GOT3 (cell line): Measurements from ENCODE around the gene C8G.

Source experiments
- DNase-seq: peaks from one replicate; lab custom pipeline; 2025; ENCODE audit warnings: mixed read lengths; lab: John Stamatoyannopoulos, UW

The C8G gene

DNA sequence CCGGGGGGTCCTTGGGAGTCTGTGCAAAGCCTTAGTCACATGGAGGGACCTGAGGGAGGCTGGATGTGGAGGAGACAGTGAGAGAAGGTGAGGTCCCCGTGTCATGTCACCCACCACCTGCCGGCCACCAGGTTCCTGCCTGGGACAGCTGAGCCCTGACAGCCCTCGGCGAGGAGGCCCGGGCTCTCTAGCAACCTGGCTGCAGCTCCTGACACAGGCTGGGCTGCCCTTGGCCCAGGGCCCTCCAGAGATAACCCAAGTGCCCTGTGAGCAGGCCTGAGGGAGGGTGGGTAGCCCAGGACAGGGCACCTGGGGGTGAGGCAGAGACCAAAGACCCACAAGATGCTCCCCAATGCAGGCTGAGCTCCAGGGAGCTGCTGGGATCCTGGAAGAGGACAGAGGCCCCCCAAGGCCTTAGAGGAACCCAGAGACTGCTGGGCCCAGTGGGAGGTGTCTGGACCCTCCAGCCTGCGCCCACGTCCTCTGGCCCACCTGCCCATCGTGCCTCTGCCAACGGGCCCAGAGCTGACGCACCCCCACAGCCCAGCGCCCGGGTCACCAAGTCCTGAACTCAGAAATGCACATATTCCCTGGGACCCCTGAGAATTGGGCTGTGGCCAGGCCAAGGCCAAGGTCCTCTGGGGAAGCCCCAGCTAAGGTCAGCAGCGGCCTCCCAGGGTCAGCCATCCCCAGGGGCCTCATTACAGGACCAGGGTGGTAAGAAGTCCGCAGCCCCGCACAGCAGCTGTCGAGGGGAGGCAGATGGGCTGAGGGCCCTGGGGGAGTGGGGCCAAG lies 23.5 kb downstream of the C8G start:
- no peak for DNase-seq

DNA sequence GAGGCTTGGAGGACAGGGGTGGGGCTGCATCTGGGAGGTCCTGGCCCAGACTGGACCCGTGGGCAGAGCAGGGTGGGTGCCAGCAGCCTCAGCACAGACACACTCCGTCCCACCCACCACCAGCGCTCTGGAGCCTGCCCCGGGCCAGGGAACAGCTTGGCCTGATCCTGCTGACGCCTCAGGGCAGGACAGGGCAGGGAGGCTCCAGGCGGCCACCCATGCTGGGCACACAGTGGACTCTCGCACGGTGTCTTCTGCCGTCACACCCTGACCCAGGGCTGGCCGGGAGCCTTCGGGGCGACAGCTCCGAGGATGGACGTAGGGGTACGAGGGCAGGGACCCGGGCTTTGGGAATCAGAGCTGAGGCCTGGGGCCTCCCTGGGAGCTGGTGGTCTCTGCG lies 24.1 kb downstream of the C8G start:
- DNase-seq = no peak

DNA sequence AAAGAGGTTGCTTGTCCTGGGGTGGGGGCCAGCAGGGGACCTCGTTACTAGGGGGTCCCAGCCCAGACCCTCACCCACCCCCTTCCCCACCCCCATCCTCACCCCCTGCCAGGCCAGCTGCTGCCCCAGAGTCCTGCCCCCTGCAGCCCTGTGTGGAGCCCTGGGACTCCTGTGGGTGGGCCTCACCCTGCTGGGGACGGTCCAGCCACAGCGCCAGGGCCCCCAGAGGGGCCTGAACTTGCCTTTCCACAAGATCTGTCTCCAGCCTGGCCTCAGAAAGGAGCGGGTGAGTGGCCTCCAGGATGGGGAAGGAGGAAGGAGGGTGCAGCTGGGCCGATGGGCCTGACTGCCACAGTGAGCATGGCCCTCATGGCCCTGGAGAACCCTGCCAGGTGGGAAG lies 24.7 kb downstream of the C8G start:
- DNase-seq = no peak

DNA sequence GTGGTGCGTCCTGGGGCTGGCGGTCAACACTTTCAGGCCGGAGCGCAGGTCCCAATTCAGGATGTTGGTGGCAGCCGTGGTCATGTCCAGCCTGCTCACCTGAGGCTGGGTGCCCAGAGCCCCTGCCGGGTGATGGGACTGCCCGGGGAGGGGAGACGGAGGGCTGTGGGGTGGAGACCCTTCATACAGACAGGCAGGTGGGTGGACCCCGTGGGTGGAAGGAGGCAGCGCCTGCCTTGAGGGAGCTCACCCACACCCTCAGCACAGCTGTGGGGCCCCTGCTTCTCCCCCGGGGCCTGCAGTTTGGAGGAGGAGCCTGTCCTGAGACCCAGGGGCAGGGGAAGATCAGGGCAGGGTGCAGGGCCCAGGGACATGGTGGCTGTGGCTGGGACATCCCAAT lies 25.3 kb downstream of the C8G start:
- no peak for DNase-seq

DNA sequence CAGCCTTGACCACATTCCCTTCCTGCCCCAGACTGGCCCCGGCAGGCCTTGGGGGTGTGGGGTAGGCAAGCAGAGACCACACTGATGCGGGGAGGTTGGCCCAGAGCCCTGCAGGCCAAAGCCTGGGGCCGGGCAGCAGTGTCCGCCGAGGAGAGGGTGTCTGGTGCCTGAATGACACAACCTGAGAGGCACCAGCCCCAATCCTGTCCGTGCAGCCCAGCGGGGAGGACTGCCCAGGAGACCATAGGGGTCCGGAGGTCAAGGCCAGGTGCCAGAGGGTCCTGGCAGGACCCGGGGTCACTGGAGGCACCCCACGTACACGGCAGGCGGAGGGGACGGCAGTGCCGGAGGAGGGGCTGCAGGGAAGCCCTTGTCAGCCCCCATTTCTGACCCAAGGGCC lies 26.7 kb downstream of the C8G start:
- DNase-seq = no peak

DNA sequence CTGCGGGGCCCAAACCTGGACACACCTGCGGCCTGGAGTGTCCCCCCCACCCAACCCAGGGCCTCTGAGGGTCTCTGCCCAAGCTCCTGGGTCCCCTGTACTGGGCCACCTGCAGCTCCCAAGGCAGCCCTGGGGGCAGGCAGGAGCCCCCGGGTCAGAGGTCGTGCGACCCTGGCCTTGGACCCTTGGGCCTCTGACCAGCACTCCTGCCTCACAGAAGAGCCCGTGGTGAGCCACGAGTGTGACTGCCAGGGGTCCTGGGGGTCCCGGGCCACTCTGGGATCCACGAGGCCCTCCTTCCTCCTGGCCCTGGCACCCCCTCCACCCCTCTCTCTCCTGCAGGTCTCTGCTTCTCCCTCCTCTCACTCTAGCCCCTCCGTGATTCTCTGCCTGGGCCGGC lies 27.3 kb downstream of the C8G start:
- no peak for DNase-seq

DNA sequence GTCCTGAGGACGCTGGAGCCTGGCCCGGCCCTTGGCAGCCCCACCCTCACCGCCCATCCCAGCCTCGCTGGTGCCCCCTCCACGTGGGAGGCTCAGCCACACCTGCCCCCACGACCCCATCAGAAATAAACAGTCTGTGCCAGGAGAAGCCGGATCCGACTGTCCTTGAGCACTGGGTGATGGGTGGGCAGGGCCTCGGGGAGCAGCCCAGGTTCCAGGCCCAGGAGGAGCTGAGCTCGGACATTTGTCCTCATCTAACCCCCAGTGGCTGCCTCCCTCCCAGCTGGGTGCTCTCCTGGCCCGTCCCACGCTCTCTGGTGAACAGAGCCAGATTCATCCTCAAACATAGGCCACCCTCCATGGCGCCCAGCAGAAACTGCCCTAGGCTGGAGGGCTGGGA lies 27.7 kb downstream of the C8G start:
- no peak for DNase-seq

DNA sequence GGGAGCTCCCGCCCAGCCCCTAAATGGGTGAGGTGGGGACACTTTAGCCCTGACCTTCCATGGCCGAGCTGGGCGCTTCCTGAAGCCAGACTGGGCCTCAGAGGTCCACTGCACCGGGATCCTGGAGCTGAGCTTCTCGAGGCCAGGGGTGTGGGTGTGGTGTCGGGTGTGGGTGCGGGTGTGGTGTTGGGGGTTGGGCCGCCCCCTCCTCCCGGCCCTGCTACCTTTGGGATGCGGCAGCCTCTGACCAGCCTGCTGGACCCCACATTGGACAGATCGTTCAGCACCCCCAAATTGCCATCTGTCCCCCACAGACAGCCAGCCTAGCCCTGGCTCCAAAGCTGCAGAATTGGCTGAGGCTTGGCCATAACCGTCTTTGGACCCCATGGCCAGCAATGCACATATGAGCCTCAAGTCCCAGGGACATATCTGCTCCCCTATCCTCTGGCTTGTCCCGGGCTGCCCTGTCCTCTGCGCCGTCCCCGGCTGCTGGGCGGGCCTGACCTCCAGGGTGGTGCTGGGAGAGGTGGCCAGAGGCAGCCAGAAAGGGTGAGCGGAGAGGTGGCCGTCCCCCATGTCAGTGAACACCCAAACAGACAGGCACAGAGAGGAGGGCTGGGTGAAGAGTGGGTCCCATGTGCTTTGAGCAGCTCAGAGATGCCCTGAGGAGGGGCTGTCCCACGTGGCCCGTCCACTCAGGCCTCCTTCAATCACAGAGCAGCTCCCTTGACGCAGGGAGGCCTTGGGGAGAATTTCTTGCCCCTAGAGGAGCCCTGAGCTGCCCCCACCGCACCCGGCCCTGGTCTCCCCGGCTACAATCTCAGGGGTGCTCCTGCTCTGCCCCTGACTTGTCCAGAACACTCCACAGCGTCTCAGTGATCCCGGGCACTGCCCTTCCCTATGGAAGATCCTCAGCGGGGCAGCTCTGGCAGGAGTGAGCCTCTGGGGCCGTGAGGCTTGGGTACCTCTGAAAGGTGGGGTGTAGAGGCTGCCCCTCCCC lies 28.9 kb downstream of the C8G start:
- no peak for DNase-seq

DNA sequence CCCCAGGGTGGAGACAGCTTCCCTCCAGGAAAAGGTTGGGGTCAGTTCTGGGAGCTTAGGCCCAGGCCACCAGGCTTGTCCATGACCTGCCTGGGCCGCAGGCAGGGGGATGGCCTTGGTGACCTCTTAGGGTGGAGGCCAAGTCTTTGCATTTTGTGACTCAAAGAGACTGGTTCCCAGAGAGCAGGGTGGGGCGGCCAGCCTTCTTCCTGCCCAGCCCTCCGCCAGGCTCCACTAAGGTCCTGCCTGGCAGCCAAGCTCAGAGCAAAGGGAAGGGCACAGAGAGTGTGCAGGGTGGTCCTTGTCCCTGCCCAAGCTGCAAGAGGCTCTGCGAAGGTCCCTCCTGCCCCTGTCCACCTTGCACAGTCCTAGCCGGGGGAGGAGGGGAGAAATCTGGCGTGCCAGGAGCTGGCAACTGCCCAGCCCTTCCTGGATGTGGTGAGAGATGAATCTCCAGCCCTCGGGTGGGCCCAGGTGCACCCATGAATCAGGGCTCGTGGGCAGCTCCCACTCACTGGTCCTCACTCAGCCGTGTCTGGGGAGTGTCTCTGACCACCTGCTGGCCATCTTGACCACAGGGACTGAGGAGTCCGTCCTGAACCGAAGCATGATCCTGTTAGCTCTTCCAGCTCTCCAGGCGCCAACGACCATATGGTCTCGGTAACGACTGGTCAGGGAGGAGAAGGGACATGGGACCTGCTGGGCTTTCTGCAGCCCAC lies 29.9 kb downstream of the C8G start:
- no peak for DNase-seq

DNA sequence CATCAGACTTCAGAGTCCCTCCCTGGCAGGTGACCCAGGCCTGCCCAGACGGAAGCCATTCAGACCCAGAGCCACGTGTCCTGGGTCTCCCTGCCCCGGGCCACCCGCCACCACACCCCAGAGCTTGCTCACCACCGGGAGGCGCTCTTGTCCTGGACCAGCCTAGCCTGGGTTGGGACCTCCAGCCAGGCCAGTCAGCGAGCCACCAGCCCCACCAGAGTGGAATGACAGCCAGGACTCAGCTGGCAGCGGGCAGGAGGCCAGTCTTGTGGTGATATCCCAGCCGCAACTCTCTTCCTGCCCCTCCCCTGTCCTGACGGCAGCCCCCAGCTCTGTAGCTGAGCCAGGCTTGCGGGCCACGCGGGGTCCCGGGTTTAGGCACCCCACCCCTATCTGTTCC lies 30.6 kb downstream of the C8G start:
- DNase-seq = no peak

DNA sequence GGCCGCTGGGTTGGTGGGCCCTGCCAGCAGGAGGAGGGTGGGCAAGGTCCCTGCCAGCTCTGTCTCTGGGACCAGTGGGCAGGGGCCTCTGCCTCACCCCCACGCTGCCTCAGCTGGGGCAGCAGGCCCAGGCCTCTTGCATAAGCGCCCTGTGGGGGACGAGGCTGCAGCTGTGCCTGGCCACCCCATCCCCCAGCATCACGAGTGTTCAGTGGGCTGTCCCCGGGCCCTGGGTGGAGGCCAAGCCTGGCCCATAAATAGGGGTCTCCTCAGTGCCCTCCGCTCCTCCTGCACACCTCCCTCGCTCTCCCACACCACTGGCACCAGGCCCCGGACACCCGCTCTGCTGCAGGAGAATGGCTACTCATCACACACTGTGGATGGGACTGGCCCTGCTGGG lies 32.2 kb downstream of the C8G start, which contains the start of gene PTGDS:
PTGDS (plus strand) TSS at position 282 of the 400 bp plus-strand sequence; CDS start at position 357, 75 bp downstream.
- DNase-seq = no peak

DNA sequence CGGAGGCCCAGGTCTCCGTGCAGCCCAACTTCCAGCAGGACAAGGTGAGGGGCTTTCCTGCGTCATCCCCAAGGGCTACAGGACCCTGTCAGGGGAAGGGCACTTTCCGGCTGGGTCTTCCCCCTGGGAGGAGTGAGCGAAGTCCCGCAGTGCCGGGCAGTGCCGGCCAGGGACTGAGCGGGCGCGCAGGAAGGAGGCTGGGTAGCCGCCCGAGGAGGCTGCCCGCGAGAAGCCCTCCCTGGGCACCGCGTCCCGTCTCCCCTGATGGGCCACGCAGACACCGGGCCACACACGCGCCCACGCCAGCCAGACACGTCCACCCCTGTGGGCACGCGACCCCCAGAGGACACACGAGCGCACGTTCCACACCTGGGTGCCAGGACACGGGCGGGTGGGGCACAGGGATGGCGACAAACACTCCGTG lies 32.6 kb downstream of the C8G start:
- DNase-seq = no peak

DNA sequence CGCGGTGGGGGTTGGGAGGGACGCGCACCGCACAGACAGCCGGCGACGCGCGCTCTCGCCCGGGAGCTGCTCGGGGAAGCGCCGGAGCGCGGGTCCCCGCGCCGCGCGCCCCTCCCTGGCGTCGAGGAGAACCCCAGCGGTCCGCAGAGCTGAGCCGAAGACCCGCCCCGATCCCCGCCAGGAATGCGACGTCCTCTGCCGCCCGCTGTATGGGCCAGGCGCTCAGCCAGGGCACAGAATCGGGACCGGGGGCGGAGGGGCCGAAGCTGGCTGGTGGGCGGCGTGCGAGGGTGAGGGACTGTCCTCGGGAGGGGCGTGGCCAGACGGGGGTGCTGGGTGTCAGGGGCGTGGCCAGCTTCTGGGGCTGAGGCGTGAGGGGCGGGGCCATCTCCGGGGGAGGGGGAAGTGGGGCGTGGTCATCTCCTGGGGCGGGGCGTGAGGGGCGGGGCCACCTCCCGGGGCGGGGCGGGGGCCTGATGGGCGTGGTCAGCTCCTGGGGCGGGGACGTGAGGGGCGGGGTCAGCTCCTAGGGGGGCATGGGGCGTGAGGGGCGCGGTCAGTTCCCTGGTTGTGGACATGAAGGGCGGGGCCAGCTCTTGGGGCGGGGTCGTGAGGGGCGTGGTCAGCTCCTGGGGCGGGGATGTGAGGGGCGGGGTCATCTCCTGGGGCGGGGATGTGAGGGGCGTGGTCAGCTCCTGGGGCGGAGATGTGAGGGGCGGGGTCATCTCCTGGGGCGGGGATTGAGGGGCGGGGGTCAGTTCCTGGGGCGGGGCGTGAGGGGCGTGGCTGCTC lies 33.2 kb downstream of the C8G start:
- no peak for DNase-seq

DNA sequence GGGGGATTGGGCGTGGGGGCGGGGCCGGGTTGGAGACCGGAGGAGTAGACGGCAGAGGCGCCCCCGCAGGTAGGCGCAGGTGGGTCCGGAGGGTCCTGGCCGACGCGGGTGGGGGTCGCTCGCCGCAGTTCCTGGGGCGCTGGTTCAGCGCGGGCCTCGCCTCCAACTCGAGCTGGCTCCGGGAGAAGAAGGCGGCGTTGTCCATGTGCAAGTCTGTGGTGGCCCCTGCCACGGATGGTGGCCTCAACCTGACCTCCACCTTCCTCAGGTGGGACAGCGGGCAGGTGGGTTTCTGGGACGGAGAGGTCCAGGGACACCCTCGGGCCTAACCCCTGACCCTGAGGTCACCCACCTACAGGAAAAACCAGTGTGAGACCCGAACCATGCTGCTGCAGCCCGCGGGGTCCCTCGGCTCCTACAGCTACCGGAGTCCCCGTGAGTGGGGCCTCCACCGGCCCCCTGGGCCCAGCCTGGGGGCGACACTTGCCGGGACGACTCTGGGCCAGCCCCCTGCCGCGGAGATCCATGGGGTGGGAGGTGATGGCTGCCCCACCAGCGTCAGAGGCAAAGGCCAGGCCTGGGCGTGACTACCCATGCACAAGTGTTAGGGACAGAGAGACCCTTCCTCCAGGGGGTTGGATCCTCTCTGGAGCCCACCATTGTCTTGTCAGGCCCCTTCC lies 34.0 kb downstream of the C8G start:
- no peak for DNase-seq

DNA sequence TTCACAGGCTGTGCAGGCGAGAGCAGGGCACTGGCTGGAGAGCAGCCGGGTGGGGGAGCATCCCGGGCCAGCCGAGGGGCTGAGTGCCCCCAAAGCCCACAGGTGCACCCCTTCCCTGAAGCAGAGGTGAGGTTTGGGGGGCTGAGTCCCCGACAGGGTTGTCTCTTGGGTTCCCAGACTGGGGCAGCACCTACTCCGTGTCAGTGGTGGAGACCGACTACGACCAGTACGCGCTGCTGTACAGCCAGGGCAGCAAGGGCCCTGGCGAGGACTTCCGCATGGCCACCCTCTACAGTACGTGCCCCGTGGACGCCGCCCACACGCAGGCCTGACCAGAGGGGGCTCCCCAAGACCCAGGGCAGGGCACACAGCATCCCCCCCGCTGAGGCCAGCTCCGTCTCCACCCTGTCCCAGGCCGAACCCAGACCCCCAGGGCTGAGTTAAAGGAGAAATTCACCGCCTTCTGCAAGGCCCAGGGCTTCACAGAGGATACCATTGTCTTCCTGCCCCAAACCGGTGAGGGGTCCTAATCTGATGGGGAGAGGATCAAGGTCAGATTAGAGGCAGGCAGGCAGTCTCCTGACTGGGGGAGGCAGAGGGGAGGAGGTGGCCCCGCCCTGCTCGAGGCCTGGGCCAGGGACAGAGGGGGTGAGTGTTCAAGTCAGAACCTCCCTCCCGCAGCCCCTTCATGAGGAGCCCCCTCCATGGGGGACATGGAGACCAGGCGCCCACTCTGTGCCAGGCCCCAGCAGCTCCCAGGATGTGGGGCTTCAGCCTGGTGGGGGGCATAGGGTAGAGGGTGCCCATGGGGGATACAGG lies 34.9 kb downstream of the C8G start:
- no peak for DNase-seq

DNA sequence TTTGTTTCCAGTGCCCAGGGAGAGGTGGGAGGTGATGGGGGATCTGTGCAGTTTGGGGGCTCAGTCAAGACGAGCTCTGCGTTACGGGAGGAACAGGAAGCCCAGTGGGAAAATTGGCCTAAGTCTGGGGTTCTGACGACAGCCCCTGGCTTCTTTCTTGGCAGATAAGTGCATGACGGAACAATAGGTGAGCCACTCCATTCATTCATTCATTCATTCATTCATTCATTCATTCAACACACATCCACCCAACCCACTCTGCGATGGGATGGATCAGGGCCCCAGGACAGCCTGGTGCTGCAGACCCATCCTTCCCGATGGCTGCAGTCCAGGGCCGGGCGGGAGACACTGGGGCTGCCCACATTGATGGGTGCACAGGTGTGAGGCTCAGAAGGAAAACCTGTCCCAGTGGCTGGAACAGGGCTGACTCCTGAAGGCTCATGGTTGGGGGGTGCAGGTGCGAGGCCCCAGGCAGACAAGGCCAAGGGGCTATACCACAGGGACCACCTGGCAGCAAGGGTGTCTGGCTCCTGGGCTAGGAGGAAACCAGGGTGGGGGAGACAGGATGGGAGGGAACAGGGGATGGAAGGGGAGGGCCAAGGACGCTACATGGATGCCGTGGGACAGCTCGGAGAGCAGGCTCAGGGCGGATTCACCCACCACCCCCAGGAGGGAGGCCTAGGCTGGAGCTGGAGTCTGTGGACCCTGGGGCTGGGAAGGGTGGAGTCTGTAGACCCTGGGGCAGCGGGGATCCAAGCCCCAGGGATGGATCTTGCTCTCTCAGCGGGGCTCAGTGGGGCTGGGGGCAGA lies 35.8 kb downstream of the C8G start:
- DNase-seq = no peak

DNA sequence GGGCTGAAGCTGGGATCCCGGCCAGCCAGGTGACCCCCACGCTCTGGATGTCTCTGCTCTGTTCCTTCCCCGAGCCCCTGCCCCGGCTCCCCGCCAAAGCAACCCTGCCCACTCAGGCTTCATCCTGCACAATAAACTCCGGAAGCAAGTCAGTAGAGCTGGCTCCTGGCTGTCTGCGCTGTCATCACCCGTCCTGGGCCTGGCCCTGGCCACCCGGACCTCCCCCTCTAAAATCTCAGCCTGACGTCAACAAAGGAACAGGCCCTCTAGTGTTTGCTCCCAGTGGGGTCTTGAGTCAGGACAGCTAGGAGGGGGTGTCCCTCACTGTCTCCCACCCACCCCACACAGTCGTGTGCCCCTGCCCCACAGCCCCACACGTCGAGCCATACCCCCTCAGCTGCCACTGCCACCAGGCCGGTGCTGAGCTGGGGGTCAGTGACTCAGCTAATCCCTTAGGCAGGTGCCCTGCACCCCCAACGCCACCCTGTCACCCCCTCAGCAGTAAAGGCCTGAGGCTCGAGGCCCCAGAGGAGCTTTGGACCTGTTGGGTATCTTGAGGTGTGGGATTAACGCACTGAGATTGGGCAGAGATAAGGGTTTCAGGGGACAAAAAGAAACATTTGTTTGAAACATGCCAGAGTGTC lies 36.7 kb downstream of the C8G start:
- no peak for DNase-seq

DNA sequence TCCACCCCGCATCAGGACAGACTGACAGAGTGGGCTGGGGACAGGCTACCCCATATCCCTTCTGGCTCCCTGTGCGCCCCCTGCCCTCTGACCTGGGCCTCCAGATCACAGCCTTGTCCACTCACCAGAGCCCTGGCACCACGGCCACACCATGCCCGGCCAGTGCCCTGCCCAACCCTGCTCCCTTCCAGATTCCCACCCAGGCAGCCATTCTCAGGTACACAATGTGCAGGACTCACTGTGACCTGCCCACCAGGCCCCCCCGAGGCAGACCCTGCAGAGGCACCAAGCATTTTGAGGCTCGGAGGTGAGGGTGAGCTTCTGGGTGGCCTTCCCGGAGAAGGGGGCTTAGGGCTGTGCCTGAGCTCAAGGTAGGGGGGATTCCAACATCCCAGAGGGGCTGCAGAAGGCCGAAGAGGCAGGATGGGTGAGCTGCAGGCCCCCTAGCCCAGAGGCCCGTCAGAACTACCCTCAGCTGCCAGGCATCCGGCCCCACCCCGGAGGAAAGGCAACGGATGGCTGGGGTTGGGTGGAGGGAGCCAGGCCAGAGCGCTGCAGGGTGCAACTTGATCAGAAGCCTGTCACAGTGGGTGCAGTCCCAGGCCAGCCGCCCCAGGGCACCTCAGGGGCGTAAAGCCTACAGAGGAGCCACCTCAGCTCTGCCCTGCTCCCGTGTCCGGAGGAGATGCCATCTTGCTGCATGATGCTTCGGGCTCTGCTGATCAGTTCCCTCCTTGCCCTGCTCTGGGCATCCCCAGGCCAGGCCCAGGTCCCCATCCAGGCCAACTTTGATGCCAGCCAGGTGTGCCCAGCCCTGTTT lies 37.4 kb downstream of the C8G start, which contains the start of gene LCNL1:
LCNL1 (plus strand) TSS at position 762 of the 820 bp plus-strand sequence. CDS start 594 bp downstream, outside the sequence.
- no peak for DNase-seq
